Smooth muscle cell (in vitro differentiated cells): ENCODE results near the gene TMC6. TPM values are rescaled to one million over a fixed set of nuclear protein-coding genes. Genes with fewer than 3 reads are reported as not detected.

Experiments
- DNase-seq: peaks from one replicate; lab custom pipeline; 2025; ENCODE audit not compliant: unreplicated experiment; lab: John Stamatoyannopoulos, UW
- H2AFZ ChIP-seq: fragments of 200-600 bp; sonication (generic); 2 replicates; pipeline ENCODE4 v1.6.0; 2016; ENCODE audit warnings: antibody characterized with exemption, low read depth, mild to moderate bottlenecking
- H3F3A ChIP-seq: fragments of 200-600 bp; sonication (generic); 2 replicates; pipeline ENCODE4 v1.6.0; 2017; ENCODE audit warnings: antibody characterized with exemption, low read depth
- H3K27ac ChIP-seq: fragments of 200-600 bp; sonication (generic); 2 replicates; pipeline ENCODE4 v1.5.1; 2016; ENCODE audit warnings: low read depth, mild to moderate bottlenecking
- H3K27me3 ChIP-seq: fragments of 200-600 bp; sonication (generic); 2 replicates; pipeline ENCODE4 v1.6.1; 2016; ENCODE audit warnings: low read depth, mild to moderate bottlenecking
- H3K36me3 ChIP-seq: fragments of 200-600 bp; sonication (generic); 2 replicates; pipeline ENCODE4 v1.5.1; 2016; ENCODE audit warnings: low read depth
- H3K4me1 ChIP-seq: fragments of 200-600 bp; sonication (generic); 2 replicates; pipeline ENCODE4 v1.5.1; 2016; ENCODE audit warnings: low read depth
- H3K4me2 ChIP-seq: fragments of 200-600 bp; sonication (generic); 2 replicates; pipeline ENCODE4 v1.6.0; 2016; ENCODE audit warnings: mild to moderate bottlenecking
- H3K4me3 ChIP-seq: fragments of 200-600 bp; sonication (generic); 2 replicates; pipeline ENCODE4 v1.5.1; 2016; ENCODE audit warnings: mild to moderate bottlenecking
- H3K79me2 ChIP-seq: fragments of 200-600 bp; sonication (generic); 2 replicates; pipeline ENCODE4 v1.6.0; 2016; ENCODE audit warnings: low read depth, mild to moderate bottlenecking
- H3K9ac ChIP-seq: fragments of 200-600 bp; sonication (generic); 2 replicates; pipeline ENCODE4 v1.6.0; 2016; ENCODE audit warnings: low read depth
- H3K9me3 ChIP-seq: fragments of 200-600 bp; sonication (generic); replicated peaks from 2 replicates; pipeline ENCODE4 v1.5.1; 2016; ENCODE audit warnings: low read depth
- H4K20me1 ChIP-seq: fragments of 200-600 bp; sonication (generic); 2 replicates; pipeline ENCODE4 v1.6.0; 2016; ENCODE audit warnings: low read depth
- WGBS: methylation state at CpG from one replicate; pipeline ENCODE4 v1.1.7; 2016; ENCODE audit warnings: low lambda C conversion rate; 5-methylcytosine and 5-hydroxymethylcytosine counted together
- polyA plus RNA-seq: library from polyadenylated mRNA; unstranded; fragments of >200 nt; fragmentation: Nextera tagmentation; extraction: Ambion mirVana; gene quantifications from 2 replicates; pipeline ENCODE4 v1.2.1, GENCODE V29; 2016
- total RNA-seq: library from RNA; depleted of rRNA; stranded (reverse); fragments of >200 nt; gene quantifications from 2 replicates; pipeline ENCODE4 v1.2.3, GENCODE V29; 2014
- TF ChIP-seq, protein P1 (sequence below): fragments of 200-600 bp; sonication (generic); IDR thresholded peaks from 2 replicates; pipeline ENCODE4 v1.5.1; 2017; ENCODE audit warnings: borderline replicate concordance, mild to moderate bottlenecking, antibody characterized with exemption; ENCODE audit not compliant: insufficient read depth, poor library complexity, severe bottlenecking

TMC6 gene
- total and polyA plus RNA-seq, 2 experiments from 2014 or later: 40.2 to 42.2 TPM

DNA sequence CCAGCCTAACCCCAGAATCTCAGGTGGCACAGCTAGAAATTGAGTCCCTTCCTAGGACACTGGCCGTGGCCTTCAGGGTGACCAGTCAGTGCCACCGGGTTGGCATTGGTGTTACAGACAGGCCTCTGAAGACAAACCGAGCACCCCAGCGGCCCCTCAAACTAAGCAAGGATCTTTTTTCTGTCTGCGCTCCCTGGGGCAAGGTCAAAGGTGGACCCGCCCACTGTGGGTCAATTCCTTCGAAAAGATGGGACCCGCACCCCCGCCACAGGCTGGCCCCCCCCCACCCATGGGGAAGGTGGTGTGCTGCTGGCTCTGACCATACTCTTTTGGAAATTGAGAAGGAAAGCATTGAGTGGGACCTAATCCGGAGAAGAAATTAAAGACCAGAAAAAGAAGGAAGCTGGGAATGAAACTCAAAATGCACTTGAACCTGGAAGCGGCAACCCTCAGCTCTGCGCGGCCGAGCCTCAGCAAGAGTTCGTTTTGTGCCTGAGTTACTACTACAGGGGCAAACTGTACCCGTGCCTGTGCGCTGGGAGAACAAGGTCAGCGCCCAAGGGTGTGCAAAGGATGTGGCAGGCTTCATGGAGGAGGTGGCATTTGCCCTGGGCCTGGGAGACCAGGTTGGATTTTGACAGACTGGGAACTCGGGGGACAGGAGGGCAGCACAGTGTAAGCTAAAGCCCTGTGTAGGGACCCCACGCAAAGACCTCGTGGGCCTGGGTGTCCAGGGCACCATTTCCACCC is 20.4 kb downstream of the TMC6 start:
- no peaks in the 10 kb centered on the region for H3K36me3 ChIP-seq
- no peak overlapping the region for H2AFZ ChIP-seq
- H3K4me1 ChIP-seq: no peaks in the 10 kb centered on the region
- TF ChIP-seq, protein P1, sequence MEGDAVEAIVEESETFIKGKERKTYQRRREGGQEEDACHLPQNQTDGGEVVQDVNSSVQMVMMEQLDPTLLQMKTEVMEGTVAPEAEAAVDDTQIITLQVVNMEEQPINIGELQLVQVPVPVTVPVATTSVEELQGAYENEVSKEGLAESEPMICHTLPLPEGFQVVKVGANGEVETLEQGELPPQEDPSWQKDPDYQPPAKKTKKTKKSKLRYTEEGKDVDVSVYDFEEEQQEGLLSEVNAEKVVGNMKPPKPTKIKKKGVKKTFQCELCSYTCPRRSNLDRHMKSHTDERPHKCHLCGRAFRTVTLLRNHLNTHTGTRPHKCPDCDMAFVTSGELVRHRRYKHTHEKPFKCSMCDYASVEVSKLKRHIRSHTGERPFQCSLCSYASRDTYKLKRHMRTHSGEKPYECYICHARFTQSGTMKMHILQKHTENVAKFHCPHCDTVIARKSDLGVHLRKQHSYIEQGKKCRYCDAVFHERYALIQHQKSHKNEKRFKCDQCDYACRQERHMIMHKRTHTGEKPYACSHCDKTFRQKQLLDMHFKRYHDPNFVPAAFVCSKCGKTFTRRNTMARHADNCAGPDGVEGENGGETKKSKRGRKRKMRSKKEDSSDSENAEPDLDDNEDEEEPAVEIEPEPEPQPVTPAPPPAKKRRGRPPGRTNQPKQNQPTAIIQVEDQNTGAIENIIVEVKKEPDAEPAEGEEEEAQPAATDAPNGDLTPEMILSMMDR: no peak
- H3K79me2 ChIP-seq: no peaks in the 10 kb centered on the region
- H4K20me1 ChIP-seq: no peaks in the 10 kb centered on the region
- no peaks in the 10 kb centered on the region for H3K9me3 ChIP-seq
- no peak overlapping the region for H3K4me3 ChIP-seq
- H3K9ac ChIP-seq: no peak overlapping the region
- no peaks in the 10 kb centered on the region for H3K27me3 ChIP-seq
- no peaks in the 10 kb centered on the region for H3F3A ChIP-seq
- 94% methylated on average over 21 of the region's 21 CpGs for WGBS
- H3K4me2 ChIP-seq: no peak overlapping the region
- H3K27ac ChIP-seq: no peak overlapping the region
- DNase-seq: no peak

DNA sequence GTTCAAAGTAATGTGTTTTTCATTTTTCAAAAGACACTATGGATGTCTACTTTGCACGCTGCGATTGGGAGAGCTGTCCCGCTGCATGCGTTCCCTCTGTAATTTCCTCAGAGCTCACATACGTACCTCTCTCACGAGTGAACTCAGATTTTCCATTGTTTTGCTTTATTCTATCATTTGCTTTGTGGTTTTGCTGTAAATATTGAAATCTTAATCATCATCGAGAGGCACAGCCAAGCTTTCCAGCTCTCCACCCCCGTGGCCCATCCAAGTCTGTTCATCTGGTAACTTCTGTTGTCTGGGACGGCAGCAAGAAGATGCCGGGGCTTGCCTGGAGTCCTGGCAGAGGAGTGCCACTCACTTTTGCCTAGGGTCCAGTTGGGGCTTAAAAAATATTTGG is 21.1 kb downstream of the TMC6 start:
- TF ChIP-seq, protein P1: no peak
- H3K4me1 ChIP-seq: no peaks in the 10 kb centered on the region
- no peaks in the 10 kb centered on the region for H3F3A ChIP-seq
- H3K4me3 ChIP-seq: no peak overlapping the region
- H3K4me2 ChIP-seq: no peak overlapping the region
- no peak for DNase-seq
- H2AFZ ChIP-seq: no peak overlapping the region
- 89% methylated on average over 10 of the region's 10 CpGs for WGBS
- no peaks in the 10 kb centered on the region for H4K20me1 ChIP-seq
- H3K36me3 ChIP-seq: no peaks in the 10 kb centered on the region
- no peak overlapping the region for H3K9ac ChIP-seq
- no peak overlapping the region for H3K27ac ChIP-seq
- no peaks in the 10 kb centered on the region for H3K27me3 ChIP-seq
- H3K79me2 ChIP-seq: no peaks in the 10 kb centered on the region
- H3K9me3 ChIP-seq: no peaks in the 10 kb centered on the region

DNA sequence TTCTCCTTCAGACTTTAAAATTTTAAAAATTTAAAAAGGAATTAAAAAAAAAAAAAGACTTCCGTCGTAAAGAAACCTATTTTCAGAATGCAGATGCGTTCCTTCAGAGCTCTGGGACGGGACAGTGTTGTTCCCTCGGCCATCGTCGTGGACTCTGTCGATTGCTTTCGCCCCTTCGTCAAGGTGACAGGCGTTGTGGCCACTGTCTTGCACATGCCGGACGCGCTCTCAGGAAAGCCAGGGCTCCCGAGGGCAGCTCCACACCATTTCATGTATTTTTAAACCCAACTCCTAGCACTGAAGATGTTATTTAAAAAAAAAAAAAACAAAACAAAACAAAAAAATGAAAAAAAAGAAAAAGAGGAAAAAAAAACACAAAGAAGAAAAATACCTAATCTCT is 22.3 kb downstream of the TMC6 start:
- Histone ChIP-seq H3K4me3 (no peak overlapping the region), H3F3A (no peaks in the 10 kb centered on the region), H3K4me2 (no peak overlapping the region), H2AFZ (no peak overlapping the region), H3K27ac (no peak overlapping the region), H3K27me3 (no peaks in the 10 kb centered on the region), H3K9ac (no peak overlapping the region), H3K36me3 (no peaks in the 10 kb centered on the region), H3K4me1 (no peaks in the 10 kb centered on the region), H3K9me3 (no peaks in the 10 kb centered on the region), H3K79me2 (no peaks in the 10 kb centered on the region), H4K20me1 (no peaks in the 10 kb centered on the region)
- no peak for DNase-seq
- TF ChIP-seq, protein P1: no peak
- 97% methylated on average over 15 of the region's 15 CpGs for WGBS

DNA sequence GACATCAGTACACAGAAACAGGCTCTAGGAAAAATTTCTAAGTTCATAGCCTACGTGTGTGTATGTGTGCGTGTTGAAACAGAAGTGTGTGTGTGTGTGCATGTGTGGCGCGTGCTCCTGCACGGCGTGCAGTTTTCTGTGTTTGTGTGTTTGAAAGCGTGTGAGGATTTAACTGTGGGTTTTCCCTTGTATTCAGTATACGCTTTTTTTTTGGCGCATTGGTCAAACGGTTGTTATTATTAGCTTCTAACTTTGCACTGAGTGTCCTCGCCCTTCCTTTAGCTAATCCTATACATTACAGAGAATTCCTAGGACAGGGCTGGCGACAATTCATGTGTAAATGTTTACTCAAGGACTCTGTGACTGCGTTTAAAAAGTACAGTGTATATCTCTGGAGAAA is 23.0 kb downstream of the TMC6 start:
- Histone ChIP-seq H3K4me2 (no peak overlapping the region), H3K27me3 (no peaks in the 10 kb centered on the region), H3K4me1 (no peaks in the 10 kb centered on the region), H4K20me1 (no peaks in the 10 kb centered on the region), H2AFZ (no peak overlapping the region), H3K4me3 (no peak overlapping the region), H3K79me2 (no peaks in the 10 kb centered on the region), H3F3A (no peaks in the 10 kb centered on the region), H3K9me3 (no peaks in the 10 kb centered on the region), H3K9ac (no peak overlapping the region), H3K36me3 (no peaks in the 10 kb centered on the region), H3K27ac (no peak overlapping the region)
- DNase-seq: no peak
- TF ChIP-seq, protein P1: no peak
- 80% methylated on average over 13 of the region's 13 CpGs for WGBS
